Neural progenitor cell (in vitro differentiated cells): ENCODE results near the gene RMND5A. TPM values are rescaled to one million over a fixed set of nuclear protein-coding genes. Genes with fewer than 3 reads are reported as not detected.

Experiments
- DNase-seq: peaks from one replicate; pipeline ENCODE4 v3.0.0-alpha.2; 2016; ENCODE audit warnings: low spot score
- H2AFZ ChIP-seq: fragments of 200-600 bp; sonication (generic); replicated peaks from 2 replicates; pipeline ENCODE4 v1.6.1; 2016; ENCODE audit warnings: antibody characterized with exemption
- H3F3A ChIP-seq: fragments of 200-600 bp; sonication (generic); 2 replicates; pipeline ENCODE4 v1.6.1; 2016; ENCODE audit warnings: antibody characterized with exemption, low read depth
- H3K27ac ChIP-seq: fragments of 200-600 bp; sonication (generic); 2 replicates; pipeline ENCODE4 v1.5.1; 2016; ENCODE audit warnings: mild to moderate bottlenecking
- H3K27me3 ChIP-seq: fragments of 200-600 bp; sonication (generic); 2 replicates; pipeline ENCODE4 v1.6.1; 2016; ENCODE audit warnings: mild to moderate bottlenecking, moderate library complexity
- H3K36me3 ChIP-seq: fragments of 200-600 bp; sonication (generic); 2 replicates; pipeline ENCODE4 v1.5.1; 2016
- H3K4me1 ChIP-seq: fragments of 200-600 bp; sonication (generic); 2 replicates; pipeline ENCODE4 v1.6.1; 2016; ENCODE audit warnings: mixed run types
- H3K4me2 ChIP-seq: fragments of 200-600 bp; sonication (generic); 2 replicates; pipeline ENCODE4 v1.6.1; 2016
- H3K4me3 ChIP-seq: fragments of 200-600 bp; sonication (generic); 2 replicates; pipeline ENCODE4 v1.5.1; 2016
- H3K79me2 ChIP-seq: fragments of 200-600 bp; sonication (generic); 2 replicates; pipeline ENCODE4 v1.6.1; 2016; ENCODE audit warnings: low read depth
- H3K9ac ChIP-seq: fragments of 200-600 bp; sonication (generic); 2 replicates; pipeline ENCODE4 v1.6.1; 2016
- H3K9me3 ChIP-seq: fragments of 200-600 bp; sonication (generic); 2 replicates; pipeline ENCODE4 v1.5.1; 2016; ENCODE audit warnings: low read depth
- H4K20me1 ChIP-seq: fragments of 200-600 bp; sonication (generic); 2 replicates; pipeline ENCODE4 v1.6.1; 2016; ENCODE audit warnings: low read depth
- H3K27ac Mint-ChIP-seq: 3 replicates; pipeline ENCODE4 v1.8.0; 2021; ENCODE audit warnings: mixed read lengths
- H3K27me3 Mint-ChIP-seq: 2 replicates; pipeline ENCODE4 v1.8.0; 2022; ENCODE audit warnings: low read depth, mild to moderate bottlenecking, inconsistent platforms, moderate library complexity, mixed read lengths; ENCODE audit not compliant: insufficient read depth
- H3K36me3 Mint-ChIP-seq: 3 replicates; pipeline ENCODE4 v1.8.0; 2021; ENCODE audit warnings: mixed read lengths
- H3K4me1 Mint-ChIP-seq: 3 replicates; pipeline ENCODE4 v1.8.0; 2021; ENCODE audit warnings: mixed read lengths
- H3K4me3 Mint-ChIP-seq: 3 replicates; pipeline ENCODE4 v1.8.0; 2021; ENCODE audit warnings: mild to moderate bottlenecking, moderate library complexity, mixed read lengths
- H3K9me3 Mint-ChIP-seq: 3 replicates; pipeline ENCODE4 v1.8.0; 2020; ENCODE audit warnings: mixed read lengths
- EZH2 ChIP-seq: fragments of 200-600 bp; sonication (generic); IDR thresholded peaks from 2 replicates; pipeline ENCODE4 v1.6.1; 2017; ENCODE audit warnings: antibody characterized with exemption, mild to moderate bottlenecking, moderate library complexity
- EZH2phosphoT487 ChIP-seq: fragments of 200-600 bp; sonication (generic); IDR thresholded peaks from 2 replicates; pipeline ENCODE4 v1.6.1; 2017; ENCODE audit warnings: antibody characterized with exemption
- total RNA-seq: library from RNA; depleted of rRNA; stranded (reverse); fragments of >200 nt; gene quantifications from 2 replicates; pipeline ENCODE4 v1.2.3, GENCODE V29; 2015; ENCODE audit warnings: low replicate concordance
- TF ChIP-seq, protein P1 (sequence below): fragments of 200-600 bp; sonication (generic); IDR thresholded peaks from 2 replicates; pipeline ENCODE4 v1.5.1; 2017; ENCODE audit warnings: antibody characterized with exemption, mild to moderate bottlenecking

RMND5A gene
- total RNA-seq, 1 donor from 2014 or later, result 107 TPM

DNA sequence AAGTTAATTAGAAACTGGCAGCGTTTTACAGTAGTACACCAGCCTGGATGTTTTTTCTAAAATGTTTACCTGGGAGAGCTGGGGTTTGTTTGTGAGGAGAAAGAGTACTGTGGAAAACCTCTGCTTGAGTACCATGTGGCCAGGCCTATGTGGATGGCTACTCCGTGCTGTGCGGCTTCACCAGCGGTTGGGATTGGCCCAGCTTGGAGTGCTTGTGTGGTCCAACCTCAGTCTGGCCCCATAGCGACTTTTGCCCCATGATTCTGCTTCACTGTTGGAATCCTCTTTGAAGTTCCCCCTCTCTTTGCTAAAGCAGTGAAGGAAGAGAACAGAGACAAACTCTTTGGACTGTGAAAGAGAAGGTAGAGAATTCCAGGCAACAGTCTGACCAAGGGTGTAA, 54.8 kb downstream of the RMND5A start:
- Histone ChIP-seq H3K9me3 (no peaks in the 10 kb centered on the region), H3K36me3 (peaks cover 11% of the 10 kb centered on the region), H3K9ac (no peak overlapping the region), H3K4me1 (peaks cover 28% of the 10 kb centered on the region), H3F3A (no peaks in the 10 kb centered on the region), H3K4me3 (no peak overlapping the region), H3K27me3 (no peaks in the 10 kb centered on the region), H3K27ac (no peak overlapping the region), H3K4me2 (no peak overlapping the region), H3K79me2 (no peaks in the 10 kb centered on the region), H4K20me1 (peaks cover 38% of the 10 kb centered on the region), H2AFZ (no peak overlapping the region)
- H3K36me3 Mint-ChIP-seq, result peaks cover 12% of the 10 kb centered on the region
- H3K9me3 Mint-ChIP-seq, result no peaks in the 10 kb centered on the region
- no peaks in the 10 kb centered on the region for H3K27me3 Mint-ChIP-seq
- no peak overlapping the region for H3K27ac Mint-ChIP-seq
- H3K4me1 Mint-ChIP-seq, result peaks cover 16% of the 10 kb centered on the region
- TF ChIP-seq, protein P1, sequence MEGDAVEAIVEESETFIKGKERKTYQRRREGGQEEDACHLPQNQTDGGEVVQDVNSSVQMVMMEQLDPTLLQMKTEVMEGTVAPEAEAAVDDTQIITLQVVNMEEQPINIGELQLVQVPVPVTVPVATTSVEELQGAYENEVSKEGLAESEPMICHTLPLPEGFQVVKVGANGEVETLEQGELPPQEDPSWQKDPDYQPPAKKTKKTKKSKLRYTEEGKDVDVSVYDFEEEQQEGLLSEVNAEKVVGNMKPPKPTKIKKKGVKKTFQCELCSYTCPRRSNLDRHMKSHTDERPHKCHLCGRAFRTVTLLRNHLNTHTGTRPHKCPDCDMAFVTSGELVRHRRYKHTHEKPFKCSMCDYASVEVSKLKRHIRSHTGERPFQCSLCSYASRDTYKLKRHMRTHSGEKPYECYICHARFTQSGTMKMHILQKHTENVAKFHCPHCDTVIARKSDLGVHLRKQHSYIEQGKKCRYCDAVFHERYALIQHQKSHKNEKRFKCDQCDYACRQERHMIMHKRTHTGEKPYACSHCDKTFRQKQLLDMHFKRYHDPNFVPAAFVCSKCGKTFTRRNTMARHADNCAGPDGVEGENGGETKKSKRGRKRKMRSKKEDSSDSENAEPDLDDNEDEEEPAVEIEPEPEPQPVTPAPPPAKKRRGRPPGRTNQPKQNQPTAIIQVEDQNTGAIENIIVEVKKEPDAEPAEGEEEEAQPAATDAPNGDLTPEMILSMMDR, result no peak
- TF ChIP-seq EZH2phosphoT487 (no peak), EZH2 (no peak)
- DNase-seq, result peak; percentile 60
- H3K4me3 Mint-ChIP-seq, result no peak overlapping the region

DNA sequence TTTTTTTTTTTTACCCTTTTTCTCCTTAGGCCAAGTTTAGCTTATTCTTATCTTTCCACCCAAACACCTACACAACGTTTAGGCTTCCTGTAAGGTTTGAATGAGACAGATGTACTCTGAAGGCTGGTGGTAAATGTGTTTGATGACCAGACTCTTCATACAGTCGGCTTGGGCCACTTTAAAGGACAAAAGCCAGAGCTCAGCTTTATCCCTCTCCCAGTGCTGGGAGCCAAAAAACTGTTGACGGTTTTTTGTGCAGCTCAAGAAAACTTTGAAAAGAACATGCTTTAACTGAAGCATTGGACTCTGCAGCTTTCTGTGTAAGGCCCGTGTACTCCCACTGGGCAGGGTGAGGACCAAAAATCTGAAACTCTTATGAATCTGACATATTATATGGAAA, 55.2 kb downstream of the RMND5A start:
- H3K27ac ChIP-seq, result no peak overlapping the region
- H3K4me2 ChIP-seq, result no peak overlapping the region
- H3K27me3 Mint-ChIP-seq, result no peaks in the 10 kb centered on the region
- H3K4me1 ChIP-seq, result peaks cover 28% of the 10 kb centered on the region
- TF ChIP-seq EZH2phosphoT487 (no peak), EZH2 (no peak)
- TF ChIP-seq, protein P1, result no peak
- peaks cover 11% of the 10 kb centered on the region for H3K36me3 ChIP-seq
- H3K27ac Mint-ChIP-seq, result no peak overlapping the region
- H3K4me1 Mint-ChIP-seq, result peaks cover 16% of the 10 kb centered on the region
- H4K20me1 ChIP-seq, result peaks cover 38% of the 10 kb centered on the region
- H3K9me3 ChIP-seq, result no peaks in the 10 kb centered on the region
- no peak overlapping the region for H3K4me3 Mint-ChIP-seq
- H3K9ac ChIP-seq, result no peak overlapping the region
- no peaks in the 10 kb centered on the region for H3K9me3 Mint-ChIP-seq
- DNase-seq, result no peak
- no peaks in the 10 kb centered on the region for H3K79me2 ChIP-seq
- no peak overlapping the region for H2AFZ ChIP-seq
- H3K4me3 ChIP-seq, result no peak overlapping the region
- H3K36me3 Mint-ChIP-seq, result peaks cover 12% of the 10 kb centered on the region
- H3K27me3 ChIP-seq, result no peaks in the 10 kb centered on the region
- H3F3A ChIP-seq, result no peaks in the 10 kb centered on the region

DNA sequence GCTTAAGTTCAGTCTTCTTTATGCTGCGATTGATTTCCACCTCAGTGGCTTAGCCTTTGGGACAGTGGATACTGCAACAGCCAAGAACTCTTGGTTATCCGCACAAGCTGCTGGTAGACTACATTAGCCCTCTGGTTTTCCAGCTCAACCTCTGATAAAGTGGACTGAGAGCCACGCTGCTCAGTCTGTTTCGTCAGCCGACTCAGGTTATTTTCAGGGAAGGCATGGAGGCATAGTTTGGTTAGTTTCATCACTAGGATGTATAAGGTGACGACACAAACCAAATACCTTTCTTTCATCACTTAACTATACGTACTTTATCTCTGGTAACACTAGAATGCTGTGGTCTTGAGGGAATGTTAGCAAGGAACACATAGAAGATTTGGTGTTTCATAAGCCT, 56.4 kb downstream of the RMND5A start:
- H3K4me2 ChIP-seq, result no peak overlapping the region
- H4K20me1 ChIP-seq, result peaks cover 38% of the 10 kb centered on the region
- DNase-seq, result no peak
- no peaks in the 10 kb centered on the region for H3F3A ChIP-seq
- Mint-ChIP-seq H3K27me3 (peaks cover 4% of the 10 kb centered on the region), H3K36me3 (peaks cover 6% of the 10 kb centered on the region), H3K27ac (no peak overlapping the region), H3K4me3 (no peak overlapping the region), H3K4me1 (peaks cover 16% of the 10 kb centered on the region), H3K9me3 (no peaks in the 10 kb centered on the region)
- peaks cover 9% of the 10 kb centered on the region for H3K36me3 ChIP-seq
- H3K4me1 ChIP-seq, result peaks cover 28% of the 10 kb centered on the region
- no peaks in the 10 kb centered on the region for H3K9me3 ChIP-seq
- no peaks in the 10 kb centered on the region for H3K79me2 ChIP-seq
- H3K27ac ChIP-seq, result no peak overlapping the region
- no peaks in the 10 kb centered on the region for H3K27me3 ChIP-seq
- H3K4me3 ChIP-seq, result no peak overlapping the region
- H3K9ac ChIP-seq, result no peak overlapping the region
- TF ChIP-seq EZH2 (no peak), EZH2phosphoT487 (no peak)
- TF ChIP-seq, protein P1, result no peak
- H2AFZ ChIP-seq, result no peak overlapping the region

DNA sequence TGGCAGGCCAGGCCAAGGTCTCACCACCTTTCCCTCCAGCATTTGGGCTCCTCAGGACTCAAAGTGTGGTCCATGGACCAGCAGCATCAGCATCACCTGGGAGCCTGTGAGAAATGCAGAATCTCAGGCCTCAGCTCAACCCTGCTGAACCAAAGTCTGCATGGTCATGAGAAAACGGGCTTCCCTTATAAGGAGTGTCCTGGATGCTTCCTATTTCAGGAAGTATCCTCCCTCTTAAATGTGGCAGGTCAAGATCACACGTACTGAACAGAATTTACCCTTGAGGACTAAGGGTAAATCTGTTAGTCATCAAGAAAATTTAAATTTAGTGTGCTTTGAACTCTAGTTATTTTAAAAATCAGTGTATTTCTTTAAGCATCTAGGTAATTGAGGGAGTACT, 58.9 kb downstream of the RMND5A start:
- no peaks in the 10 kb centered on the region for H3K9me3 Mint-ChIP-seq
- H2AFZ ChIP-seq, result no peak overlapping the region
- peaks cover under 1% of the 10 kb centered on the region for H3K36me3 Mint-ChIP-seq
- peaks cover 21% of the 10 kb centered on the region for H3K4me1 ChIP-seq
- H3K27ac ChIP-seq, result no peak overlapping the region
- no peak overlapping the region for H3K4me2 ChIP-seq
- peaks cover 16% of the 10 kb centered on the region for H3K4me1 Mint-ChIP-seq
- H3K4me3 Mint-ChIP-seq, result no peak overlapping the region
- peaks cover 27% of the 10 kb centered on the region for H4K20me1 ChIP-seq
- no peak overlapping the region for H3K4me3 ChIP-seq
- no peaks in the 10 kb centered on the region for H3K9me3 ChIP-seq
- no peak overlapping the region for H3K9ac ChIP-seq
- no peak overlapping the region for H3K27ac Mint-ChIP-seq
- H3K79me2 ChIP-seq, result no peaks in the 10 kb centered on the region
- DNase-seq, result no peak
- no peaks in the 10 kb centered on the region for H3F3A ChIP-seq
- TF ChIP-seq, protein P1, result no peak
- H3K27me3 ChIP-seq, result no peaks in the 10 kb centered on the region
- no peaks in the 10 kb centered on the region for H3K36me3 ChIP-seq
- H3K27me3 Mint-ChIP-seq, result peaks cover 4% of the 10 kb centered on the region
